ENCODE measurements around the gene OR1F1.

OR1F1 gene

GRCh38 chr16:3150346-3151218 lies 37.4 kb upstream of the OR1F1 start:
- peak; percentile 70 for DNase-seq (ENCODE audit: low read depth)
- TF ChIP-seq CTCF (IDR thresholded peaks at IDR 0.05; ENCODE audit: control insufficient read depth, insufficient read depth, low read depth, low read length, missing control alignments), result no peak
- peak overlapping the region; percentile 57 for H3K4me3 ChIP-seq (ENCODE audit: control insufficient read depth, low read depth, low read length)

GRCh38 chr16:3152027-3152276 lies 36.1 kb upstream of the OR1F1 start:
- no peak for TF ChIP-seq CTCF (IDR thresholded peaks at IDR 0.05; ENCODE audit: control insufficient read depth, insufficient read depth, low read depth, low read length, missing control alignments)

DNA sequence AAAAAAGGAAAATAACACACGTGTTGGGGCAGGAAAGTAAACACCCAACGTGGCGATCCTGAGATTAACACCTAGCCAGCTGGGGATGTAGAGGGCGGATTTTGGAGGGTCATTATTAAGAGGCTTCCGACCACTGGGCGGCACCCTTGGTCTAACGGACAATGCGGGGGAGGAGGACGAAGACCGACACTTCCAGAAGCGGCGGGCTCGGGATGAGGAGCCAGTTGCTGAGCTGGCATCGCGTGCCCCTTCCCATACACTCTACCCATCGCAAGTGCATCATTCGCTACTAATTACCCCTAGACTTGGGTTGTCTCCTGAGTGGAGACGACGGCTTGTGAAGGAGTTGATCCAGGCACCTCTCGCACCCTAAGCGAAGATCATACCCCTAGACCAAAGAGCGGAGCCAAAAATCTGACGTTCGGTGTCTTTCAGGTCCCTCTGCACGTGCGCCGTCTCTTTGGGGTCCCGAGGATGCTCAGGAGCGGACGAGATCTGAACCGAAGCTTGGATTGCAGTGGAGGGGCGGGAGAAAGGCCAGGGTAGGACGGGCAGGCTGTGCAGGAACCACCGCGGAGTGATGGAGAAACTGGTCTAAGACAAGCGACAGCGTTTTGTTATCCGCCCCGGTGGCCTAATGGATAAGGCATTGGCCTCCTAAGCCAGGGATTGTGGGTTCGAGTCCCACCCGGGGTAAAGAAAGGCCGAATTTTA lies 35.6 kb upstream of the OR1F1 start:
- H3K4me3 ChIP-seq (ENCODE audit: control insufficient read depth, low read depth, low read length), result peak overlapping the region; percentile 51
- peak; percentile 62 for DNase-seq (ENCODE audit: low read depth)
- TF ChIP-seq CTCF (IDR thresholded peaks at IDR 0.05; ENCODE audit: control insufficient read depth, insufficient read depth, low read depth, low read length, missing control alignments), result peak; percentile 43

More at GRCh38 chr16:3152027-3152276, 36.1 kb upstream of the OR1F1 start:
- H3K4me3 ChIP-seq (ENCODE audit: control insufficient read depth, low read depth, low read length), result peak overlapping the region; percentile 51
- DNase-seq (ENCODE audit: low read depth), result no peak

DNA sequence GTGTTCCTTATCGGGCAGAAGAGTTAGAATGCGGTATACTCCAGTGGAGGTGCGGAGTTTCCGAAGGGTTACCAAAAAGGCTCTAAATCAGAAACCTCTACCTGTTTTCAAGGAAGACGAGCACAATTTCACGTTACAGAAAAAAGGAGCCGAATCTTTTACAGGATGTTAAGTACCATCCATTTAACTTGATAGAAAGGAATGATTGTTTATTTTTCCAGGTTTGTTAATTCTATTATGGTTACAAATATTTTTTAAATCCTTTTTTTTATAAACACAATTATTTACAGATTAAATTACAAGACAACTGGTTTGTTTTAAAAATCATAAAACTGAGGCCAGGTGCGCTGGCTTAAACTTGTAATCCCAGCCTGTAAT lies 35.0 kb upstream of the OR1F1 start:
- TF ChIP-seq CTCF (IDR thresholded peaks at IDR 0.05; ENCODE audit: control insufficient read depth, insufficient read depth, low read depth, low read length, missing control alignments), result no peak
- H3K4me3 ChIP-seq (ENCODE audit: control insufficient read depth, low read depth, low read length), result no peak overlapping the region
- DNase-seq (ENCODE audit: low read depth), result no peak

DNA sequence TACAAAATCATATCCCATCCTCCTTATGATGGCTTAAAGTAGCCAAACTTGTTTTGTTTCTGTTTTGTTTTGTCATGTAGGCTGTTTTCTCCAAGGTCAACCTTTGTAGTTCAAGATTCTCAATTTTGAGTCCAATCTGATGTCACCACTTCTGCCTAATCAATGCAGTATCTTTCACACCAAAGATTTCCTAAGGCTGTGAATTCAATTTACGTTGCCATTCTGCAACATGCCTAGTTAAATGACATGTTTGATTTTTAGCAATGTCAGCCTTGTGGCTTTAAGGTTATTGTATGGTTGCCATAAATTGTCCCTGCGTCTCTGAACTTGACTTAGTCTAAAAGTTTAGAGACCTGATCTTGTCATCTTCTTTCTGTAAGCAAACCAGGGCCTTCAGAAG lies 32.8 kb upstream of the OR1F1 start:
- no peak for DNase-seq (ENCODE audit: low read depth)
- H3K4me3 ChIP-seq (ENCODE audit: control insufficient read depth, low read depth, low read length), result no peak overlapping the region
- TF ChIP-seq CTCF (IDR thresholded peaks at IDR 0.05; ENCODE audit: control insufficient read depth, insufficient read depth, low read depth, low read length, missing control alignments), result no peak

DNA sequence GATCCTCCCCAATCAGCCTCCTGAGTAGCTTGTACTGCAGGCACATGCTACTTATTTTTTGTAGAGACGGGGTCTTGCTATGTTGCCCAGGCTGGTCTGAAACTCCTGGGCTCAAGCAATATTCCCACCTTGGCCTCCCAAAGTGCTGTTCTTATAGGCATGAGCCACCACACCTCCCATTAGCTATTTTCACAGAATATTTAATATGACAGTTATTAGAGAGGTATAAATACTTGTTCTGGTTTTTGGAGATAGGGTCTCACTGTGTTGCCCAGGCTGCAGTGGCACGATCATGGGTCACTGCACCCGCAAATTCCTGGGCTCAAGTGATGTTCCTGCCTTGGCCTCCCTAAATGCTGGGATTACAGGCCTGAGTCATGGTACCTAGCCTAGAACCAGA lies 32.0 kb upstream of the OR1F1 start:
- H3K4me3 ChIP-seq (ENCODE audit: control insufficient read depth, low read depth, low read length), result no peak overlapping the region
- TF ChIP-seq CTCF (IDR thresholded peaks at IDR 0.05; ENCODE audit: control insufficient read depth, insufficient read depth, low read depth, low read length, missing control alignments), result no peak
- no peak for DNase-seq (ENCODE audit: low read depth)
